ENCODE measurements around the gene CACNA1E.

CACNA1E gene

GRCh38 chr1:181485287-181486097 lies 2.2 kb downstream of the CACNA1E start:
- Histone ChIP-seq H3K4me1 (ENCODE audit: insufficient read depth, low read length) (no peaks in the 10 kb centered on the region; the same call in 1 of the 2 replicates), H3K27me3 (ENCODE audit: insufficient read depth, low read length) (peaks cover 95% of the 10 kb centered on the region), H3K9me3 (ENCODE audit: insufficient read depth, low read depth, low read length) (no peaks in the 10 kb centered on the region), H3K36me3 (ENCODE audit: insufficient read depth, low read depth, low read length) (no peaks in the 10 kb centered on the region), H3K27ac (ENCODE audit: low read length) (no peak overlapping the region), H3K4me3 (ENCODE audit: low read length) (peak overlapping the region; percentile 50; the same call in 1 of the 2 replicates), H3K9ac (ENCODE audit: low read depth, low read length) (peak overlapping the region; percentile 33; the same call in 1 of the 2 replicates)

- Histone ChIP-seq H3K36me3 (ENCODE audit: insufficient read depth, low read depth, low read length) (no peaks in the 10 kb centered on the region), H3K4me3 (ENCODE audit: low read length) (peak overlapping the region; percentile 50; the same call in 1 of the 2 replicates), H3K27ac (ENCODE audit: low read length) (no peak overlapping the region), H3K9me3 (ENCODE audit: insufficient read depth, low read depth, low read length) (no peaks in the 10 kb centered on the region), H3K27me3 (ENCODE audit: insufficient read depth, low read length) (peaks cover 90% of the 10 kb centered on the region), H3K4me1 (ENCODE audit: insufficient read depth, low read length) (no peaks in the 10 kb centered on the region; the same call in 1 of the 2 replicates), H3K9ac (ENCODE audit: low read depth, low read length) (no peak overlapping the region; the same call in 1 of the 2 replicates)
Measured at GRCh38 chr1:181486098-181486420, 2.7 kb downstream of the CACNA1E start.

- H3K36me3 ChIP-seq (ENCODE audit: insufficient read depth, low read depth, low read length), result no peaks in the 10 kb centered on the region
- no peak overlapping the region for H3K9ac ChIP-seq (ENCODE audit: low read depth, low read length)
Measured at GRCh38 chr1:181488866-181489265, 5.5 kb downstream of the CACNA1E start.

GRCh38 chr1:181490276-181490675 lies 7.0 kb downstream of the CACNA1E start:
- Histone ChIP-seq H3K9ac (ENCODE audit: low read depth, low read length) (no peak overlapping the region), H3K4me1 (ENCODE audit: insufficient read depth, low read length) (no peaks in the 10 kb centered on the region), H3K36me3 (ENCODE audit: insufficient read depth, low read depth, low read length) (no peaks in the 10 kb centered on the region), H3K27me3 (ENCODE audit: insufficient read depth, low read length) (peaks cover 55% of the 10 kb centered on the region), H3K4me3 (ENCODE audit: low read length) (no peak overlapping the region), H3K9me3 (ENCODE audit: insufficient read depth, low read depth, low read length) (no peaks in the 10 kb centered on the region), H3K27ac (ENCODE audit: low read length) (no peak overlapping the region)

More at GRCh38 chr1:181488866-181489265, 5.5 kb downstream of the CACNA1E start:
- H3K4me3 ChIP-seq (ENCODE audit: low read length), result no peak overlapping the region
- no peak overlapping the region for H3K27ac ChIP-seq (ENCODE audit: low read length)
- H3K4me1 ChIP-seq (ENCODE audit: insufficient read depth, low read length), result no peaks in the 10 kb centered on the region; the same call in 1 of the 2 replicates
- H3K9me3 ChIP-seq (ENCODE audit: insufficient read depth, low read depth, low read length), result no peaks in the 10 kb centered on the region
- peaks cover 69% of the 10 kb centered on the region for H3K27me3 ChIP-seq (ENCODE audit: insufficient read depth, low read length)

GRCh38 chr1:181490740-181491712 lies 7.7 kb downstream of the CACNA1E start:
- H3K9me3 ChIP-seq (ENCODE audit: insufficient read depth, low read depth, low read length), result no peaks in the 10 kb centered on the region

GRCh38 chr1:181493166-181493565 lies 9.8 kb downstream of the CACNA1E start:
- peaks cover 26% of the 10 kb centered on the region for H3K27me3 ChIP-seq (ENCODE audit: insufficient read depth, low read length)
- no peak overlapping the region for H3K9ac ChIP-seq (ENCODE audit: low read depth, low read length)
- H3K36me3 ChIP-seq (ENCODE audit: insufficient read depth, low read depth, low read length), result no peaks in the 10 kb centered on the region
- no peak overlapping the region for H3K27ac ChIP-seq (ENCODE audit: low read length)
- H3K4me1 ChIP-seq (ENCODE audit: insufficient read depth, low read length), result no peaks in the 10 kb centered on the region
- no peaks in the 10 kb centered on the region for H3K9me3 ChIP-seq (ENCODE audit: insufficient read depth, low read depth, low read length)
- H3K4me3 ChIP-seq (ENCODE audit: low read length), result no peak overlapping the region

More at GRCh38 chr1:181490740-181491712, 7.7 kb downstream of the CACNA1E start:
- no peak overlapping the region for H3K27ac ChIP-seq (ENCODE audit: low read length)
- no peak overlapping the region for H3K9ac ChIP-seq (ENCODE audit: low read depth, low read length)
- no peak overlapping the region for H3K4me3 ChIP-seq (ENCODE audit: low read length)
- no peaks in the 10 kb centered on the region for H3K4me1 ChIP-seq (ENCODE audit: insufficient read depth, low read length)
- H3K27me3 ChIP-seq (ENCODE audit: insufficient read depth, low read length), result peaks cover 48% of the 10 kb centered on the region
- H3K36me3 ChIP-seq (ENCODE audit: insufficient read depth, low read depth, low read length), result no peaks in the 10 kb centered on the region

GRCh38 chr1:181493885-181494284 lies 10.6 kb downstream of the CACNA1E start:
- Histone ChIP-seq H3K27ac (ENCODE audit: low read length) (no peak overlapping the region), H3K4me3 (ENCODE audit: low read length) (no peak overlapping the region), H3K9me3 (ENCODE audit: insufficient read depth, low read depth, low read length) (no peaks in the 10 kb centered on the region), H3K36me3 (ENCODE audit: insufficient read depth, low read depth, low read length) (no peaks in the 10 kb centered on the region), H3K9ac (ENCODE audit: low read depth, low read length) (no peak overlapping the region), H3K4me1 (ENCODE audit: insufficient read depth, low read length) (no peaks in the 10 kb centered on the region), H3K27me3 (ENCODE audit: insufficient read depth, low read length) (peaks cover 19% of the 10 kb centered on the region; the same call in 1 of the 2 replicates)

- H3K9me3 ChIP-seq (ENCODE audit: insufficient read depth, low read depth, low read length), result no peaks in the 10 kb centered on the region
- H3K36me3 ChIP-seq (ENCODE audit: insufficient read depth, low read depth, low read length), result no peaks in the 10 kb centered on the region
- no peak overlapping the region for H3K4me3 ChIP-seq (ENCODE audit: low read length)
- 0 out of 2 replicates have a peak, but pooled peaks cover 8% of the 10 kb centered on the region for H3K27me3 ChIP-seq (ENCODE audit: insufficient read depth, low read length)
- no peak overlapping the region for H3K27ac ChIP-seq (ENCODE audit: low read length)
- no peaks in the 10 kb centered on the region for H3K4me1 ChIP-seq (ENCODE audit: insufficient read depth, low read length)
- no peak overlapping the region for H3K9ac ChIP-seq (ENCODE audit: low read depth, low read length)
Measured at GRCh38 chr1:181496759-181497158, 13.4 kb downstream of the CACNA1E start.

- 0 out of 2 replicates have a peak, but pooled peaks cover 3% of the 10 kb centered on the region for H3K27me3 ChIP-seq (ENCODE audit: insufficient read depth, low read length)
- no peaks in the 10 kb centered on the region for H3K36me3 ChIP-seq (ENCODE audit: insufficient read depth, low read depth, low read length)
- no peak overlapping the region for H3K4me3 ChIP-seq (ENCODE audit: low read length)
- no peak overlapping the region for H3K27ac ChIP-seq (ENCODE audit: low read length)
- H3K4me1 ChIP-seq (ENCODE audit: insufficient read depth, low read length), result no peaks in the 10 kb centered on the region
- no peaks in the 10 kb centered on the region for H3K9me3 ChIP-seq (ENCODE audit: insufficient read depth, low read depth, low read length)
- H3K9ac ChIP-seq (ENCODE audit: low read depth, low read length), result no peak overlapping the region
Measured at GRCh38 chr1:181497870-181498269, 14.6 kb downstream of the CACNA1E start.

GRCh38 chr1:181499825-181500224 lies 16.5 kb downstream of the CACNA1E start:
- Histone ChIP-seq H3K4me1 (ENCODE audit: insufficient read depth, low read length) (no peaks in the 10 kb centered on the region), H3K4me3 (ENCODE audit: low read length) (no peak overlapping the region), H3K27me3 (ENCODE audit: insufficient read depth, low read length) (no peaks in the 10 kb centered on the region), H3K9ac (ENCODE audit: low read depth, low read length) (no peak overlapping the region), H3K36me3 (ENCODE audit: insufficient read depth, low read depth, low read length) (no peaks in the 10 kb centered on the region), H3K27ac (ENCODE audit: low read length) (no peak overlapping the region), H3K9me3 (ENCODE audit: insufficient read depth, low read depth, low read length) (no peaks in the 10 kb centered on the region)

GRCh38 chr1:181500636-181501035 lies 17.3 kb downstream of the CACNA1E start:
- Histone ChIP-seq H3K36me3 (ENCODE audit: insufficient read depth, low read depth, low read length) (no peaks in the 10 kb centered on the region), H3K9me3 (ENCODE audit: insufficient read depth, low read depth, low read length) (no peaks in the 10 kb centered on the region), H3K9ac (ENCODE audit: low read depth, low read length) (no peak overlapping the region), H3K4me1 (ENCODE audit: insufficient read depth, low read length) (no peaks in the 10 kb centered on the region), H3K4me3 (ENCODE audit: low read length) (no peak overlapping the region), H3K27me3 (ENCODE audit: insufficient read depth, low read length) (no peaks in the 10 kb centered on the region), H3K27ac (ENCODE audit: low read length) (no peak overlapping the region)
